Measurements from ENCODE around the gene AGBL4.

AGBL4 gene

DNA sequence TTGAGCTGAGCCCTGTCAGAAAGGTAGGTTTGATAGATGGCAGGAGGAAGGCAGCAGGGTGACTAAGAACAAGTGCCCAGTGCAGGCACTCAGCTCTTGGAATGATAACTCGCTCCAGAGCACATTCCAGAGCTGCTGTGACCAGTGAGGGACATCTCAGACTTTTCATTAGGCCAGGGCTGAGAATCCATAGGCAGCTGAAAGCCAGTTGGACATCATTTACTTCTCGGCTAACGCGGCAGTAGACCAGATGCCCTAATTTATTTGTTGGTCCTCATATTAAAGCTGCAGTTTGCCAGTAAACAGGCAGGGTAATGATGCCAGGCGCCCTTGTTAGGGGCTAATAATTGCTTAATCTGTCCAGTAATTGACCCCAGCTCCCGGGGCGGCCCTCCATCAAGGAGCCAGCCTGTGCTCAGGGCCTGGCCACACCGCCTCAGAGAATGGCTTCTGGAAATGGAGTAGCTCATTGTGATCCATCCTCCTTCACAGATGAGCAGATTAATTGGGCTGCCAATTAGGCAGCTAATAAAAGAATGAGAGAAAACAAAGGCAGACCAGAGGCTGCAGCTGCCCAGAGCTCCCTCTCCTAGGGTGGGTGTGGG lies 1369.0 kb downstream of the AGBL4 start (continued):
- TF ChIP-seq ZNF112 (tag by site-specific recombination; IDR thresholded peaks at IDR 0.05) (no peak), KLF1 (tag by site-specific recombination; IDR thresholded peaks at IDR 0.05) (no peak), ZNF362 (tag by site-specific recombination; IDR thresholded peaks at IDR 0.05) (no peak)

DNA sequence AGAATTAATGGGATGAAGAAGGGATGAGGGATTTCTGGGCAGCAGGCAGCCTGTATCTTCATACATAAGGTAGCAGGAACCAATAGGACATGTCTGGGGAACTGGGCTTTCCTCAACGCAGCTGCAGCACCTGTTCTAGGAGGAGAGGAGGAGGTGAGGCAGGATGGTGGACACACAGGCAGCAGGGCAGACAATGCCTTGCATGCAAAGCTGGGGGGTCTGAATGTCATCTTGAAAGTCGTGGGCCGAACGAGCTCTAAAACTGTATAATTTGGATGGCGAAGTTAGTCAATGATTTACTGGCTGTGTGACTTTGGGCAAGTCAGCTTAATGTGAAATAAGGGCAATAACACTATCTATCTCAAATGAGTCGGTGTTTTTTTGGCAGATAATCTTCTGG lies 1371.4 kb downstream of the AGBL4 start:
- Histone ChIP-seq H3K36me3 (ENCODE audit: control insufficient read depth in 2 of 2, insufficient read depth in 1 of 2, low read length in 2 of 2) (no peaks in the 10 kb centered on the region), H3K9me3 (ENCODE audit: control insufficient read depth, insufficient read depth, low read depth, low read length) (no peaks in the 10 kb centered on the region), H3K27ac (ENCODE audit: extremely low read depth, low read depth, low read length) (no peak overlapping the region), H3K4me1 (ENCODE audit: control insufficient read depth, insufficient read depth, low read length) (no peaks in the 10 kb centered on the region), H3K4me3 (ENCODE audit: low read depth, low read length) (no peak overlapping the region)
- CTCF ChIA-PET: no interaction called here
- no peak for TF ChIP-seq ZNF629 (tag by site-specific recombination; IDR thresholded peaks at IDR 0.05)
- TF ChIP-seq SCRT2 (tag by site-specific recombination; IDR thresholded peaks at IDR 0.05): no peak
- TF ChIP-seq ZNF214 (tag by site-specific recombination; IDR thresholded peaks at IDR 0.05; ENCODE audit: borderline replicate concordance): no peak
- no peak for TF ChIP-seq ZNF132 (tag by site-specific recombination; IDR thresholded peaks at IDR 0.05; ENCODE audit: borderline replicate concordance)
- TF ChIP-seq ZBTB11 (tag by site-specific recombination; conservative IDR thresholded peaks at IDR 0.05; ENCODE audit: low read depth): no peak
- no peak for TF ChIP-seq MEIS1 (CRISPR knock-in tag; IDR thresholded peaks at IDR 0.05; ENCODE audit: borderline replicate concordance)
- no peak for TF ChIP-seq GFI1B (tag by site-specific recombination; IDR thresholded peaks at IDR 0.05)
- TF ChIP-seq SETDB1 (IDR thresholded peaks at IDR 0.05; ENCODE audit: insufficient read length, low read length): no peak
- no peak for TF ChIP-seq ZNF776 (tag by site-specific recombination; IDR thresholded peaks at IDR 0.05; ENCODE audit: borderline replicate concordance)
- TF ChIP-seq WT1 (tag by site-specific recombination; IDR thresholded peaks at IDR 0.05): no peak
- no peak for TF ChIP-seq ZNF544 (tag by site-specific recombination; IDR thresholded peaks at IDR 0.05)
- no peak for TF ChIP-seq ZBTB44 (tag by site-specific recombination; IDR thresholded peaks at IDR 0.05)
- no peak for TF ChIP-seq MYNN (tag by site-specific recombination; IDR thresholded peaks at IDR 0.05; ENCODE audit: borderline replicate concordance)
- TF ChIP-seq ZNF473 (tag by site-specific recombination; IDR thresholded peaks at IDR 0.05): no peak
- POLR2A ChIA-PET: no interaction called here

- no peaks in the 10 kb centered on the region for H3K9me3 ChIP-seq (ENCODE audit: control insufficient read depth, insufficient read depth, low read depth, low read length)
- ChIA-PET POLR2A (no interaction called here), CTCF (interaction anchor here (0.7 to 1.3 kb wide), 3 partner anchors 27 to 246 kb away, joined by 3 to 5 read pairs (median 3); no protein-coding TSS in a partner anchor)
- no peak for TF ChIP-seq ZNF324 (tag by site-specific recombination; IDR thresholded peaks at IDR 0.05)
- no peak for TF ChIP-seq MYNN (tag by site-specific recombination; IDR thresholded peaks at IDR 0.05; ENCODE audit: borderline replicate concordance)
- no peak for TF ChIP-seq ZNF18 (tag by site-specific recombination; IDR thresholded peaks at IDR 0.05)
- TF ChIP-seq, protein P1, sequence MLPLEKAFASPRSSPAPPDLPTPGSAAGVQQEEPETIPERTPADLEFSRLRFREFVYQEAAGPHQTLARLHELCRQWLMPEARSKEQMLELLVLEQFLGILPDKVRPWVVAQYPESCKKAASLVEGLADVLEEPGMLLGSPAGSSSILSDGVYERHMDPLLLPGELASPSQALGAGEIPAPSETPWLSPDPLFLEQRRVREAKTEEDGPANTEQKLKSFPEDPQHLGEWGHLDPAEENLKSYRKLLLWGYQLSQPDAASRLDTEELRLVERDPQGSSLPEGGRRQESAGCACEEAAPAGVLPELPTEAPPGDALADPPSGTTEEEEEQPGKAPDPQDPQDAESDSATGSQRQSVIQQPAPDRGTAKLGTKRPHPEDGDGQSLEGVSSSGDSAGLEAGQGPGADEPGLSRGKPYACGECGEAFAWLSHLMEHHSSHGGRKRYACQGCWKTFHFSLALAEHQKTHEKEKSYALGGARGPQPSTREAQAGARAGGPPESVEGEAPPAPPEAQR (tag by site-specific recombination; IDR thresholded peaks at IDR 0.05): no peak
Observed at GRCh38 chr1:48649880-48650279, 1373.9 kb downstream of the AGBL4 start.

More at GRCh38 chr1:48649880-48650279, 1373.9 kb downstream of the AGBL4 start:
- Histone ChIP-seq H3K36me3 (ENCODE audit: control insufficient read depth in 2 of 2, insufficient read depth in 1 of 2, low read length in 2 of 2) (no peaks in the 10 kb centered on the region), H3K4me1 (ENCODE audit: control insufficient read depth, insufficient read depth, low read length) (no peaks in the 10 kb centered on the region), H3K27ac (ENCODE audit: extremely low read depth, low read depth, low read length) (no peak overlapping the region), H3K4me3 (ENCODE audit: low read depth, low read length) (no peak overlapping the region)

All from HEK293 (cell line).